NT2/D1 (cell line): ENCODE measurements around the gene HMGCLL1.

Source experiments
- SUZ12 ChIP-seq: IDR thresholded peaks from 2 replicates; pipeline ENCODE4 v1.6.1; 2011; ENCODE audit not compliant: insufficient read length, insufficient read depth; ENCODE audit errors: extremely low read depth
- YY1 ChIP-seq: IDR thresholded peaks from 2 replicates; pipeline ENCODE4 v1.6.1; 2011; ENCODE audit not compliant: insufficient read length, insufficient read depth
- ZNF274 ChIP-seq: IDR thresholded peaks from 2 replicates; pipeline ENCODE4 v1.6.1; 2011; ENCODE audit warnings: mild to moderate bottlenecking, low read depth, low read length

GRCh38 chr6:55557146-55557545 lies 21.8 kb downstream of the HMGCLL1 start:
- no peak for TF ChIP-seq SUZ12
- no peak for TF ChIP-seq YY1
- no peak for TF ChIP-seq ZNF274
